Karpas-422 (cell line): ENCODE data around the gene DIPK1A. TPM values are rescaled to one million over a fixed set of nuclear protein-coding genes. Genes with fewer than 3 reads are reported as not detected.
"Not testable (repeated sequence)": the region's sequence is repeated elsewhere in the genome, so short reads cannot be mapped to it uniquely, and the experiment has no call there.

Source experiments
- DNase-seq: peaks from one replicate; pipeline ENCODE4 v3.0.0-alpha.2; 2015
- H2AFZ ChIP-seq: fragments of 200-600 bp; sonication (generic); 2 replicates; pipeline ENCODE4 v1.6.1; 2014; ENCODE audit warnings: antibody characterized with exemption, low read length, mixed read lengths
- H3K27ac ChIP-seq: fragments of 200-600 bp; sonication (generic); 2 replicates; pipeline ENCODE4 v1.5.1; 2014; ENCODE audit warnings: mild to moderate bottlenecking, low read length, moderate library complexity
- H3K27me3 ChIP-seq: fragments of 200-600 bp; sonication (generic); 2 replicates; pipeline ENCODE4 v1.6.1; 2014; ENCODE audit warnings: low read length, mixed read lengths
- H3K36me3 ChIP-seq: fragments of 200-600 bp; sonication (generic); 2 replicates; pipeline ENCODE4 v1.6.1; 2014; ENCODE audit warnings: low read length, mixed read lengths; ENCODE audit not compliant: insufficient read depth
- H3K4me1 ChIP-seq: fragments of 200-600 bp; sonication (generic); 2 replicates; pipeline ENCODE4 v1.6.1; 2014; ENCODE audit warnings: mild to moderate bottlenecking, low read length, mixed read lengths
- H3K4me2 ChIP-seq: fragments of 200-600 bp; sonication (generic); 2 replicates; pipeline ENCODE4 v1.6.1; 2014; ENCODE audit warnings: low read length, low read depth, mild to moderate bottlenecking; ENCODE audit not compliant: poor library complexity, severe bottlenecking
- H3K4me3 ChIP-seq: fragments of 200-600 bp; sonication (generic); 2 replicates; pipeline ENCODE4 v1.5.1; 2014; ENCODE audit warnings: mild to moderate bottlenecking, antibody characterized with exemption, low read length, mixed read lengths
- H3K79me2 ChIP-seq: fragments of 200-600 bp; sonication (generic); 2 replicates; pipeline ENCODE4 v1.6.1; 2014; ENCODE audit warnings: mild to moderate bottlenecking, low read length, mixed read lengths
- H3K9ac ChIP-seq: fragments of 200-600 bp; sonication (generic); 2 replicates; pipeline ENCODE4 v1.6.0; 2014; ENCODE audit warnings: low read length
- H3K9me2 ChIP-seq: fragments of 200-600 bp; sonication (generic), shearing (Covaris generic); replicated peaks from 2 replicates; pipeline ENCODE4 v1.6.0; 2014; ENCODE audit warnings: mild to moderate bottlenecking, low read length, moderate library complexity; ENCODE audit not compliant: insufficient read depth
- H3K9me3 ChIP-seq: fragments of 300-700, 200-600 bp; sonication (generic); 2 replicates; pipeline ENCODE4 v1.6.1; 2014; ENCODE audit warnings: low read length, mixed read lengths
- H4K20me1 ChIP-seq: fragments of 200-600 bp; sonication (generic); 2 replicates; pipeline ENCODE4 v1.6.1; 2014; ENCODE audit warnings: mild to moderate bottlenecking, antibody characterized with exemption, low read length, low read depth; ENCODE audit not compliant: insufficient read depth
- total RNA-seq: library from RNA; depleted of rRNA; stranded (reverse); fragments of >200 nt; shearing (Covaris generic); gene quantifications from 2 replicates; pipeline ENCODE4 v1.2.3, GENCODE V29; 2014; ENCODE audit warnings: low replicate concordance

The DIPK1A gene
- total RNA-seq, 1 experiment from 2014 or later: 1.7 TPM

- peaks cover 43% of the 10 kb centered on the region for H3K4me1 ChIP-seq
Observed at GRCh38 chr1:92973203-92973897, 12.1 kb upstream of the DIPK1A start.

GRCh38 chr1:92972409-92973129 is 11.3 kb upstream of the DIPK1A start:
- Histone ChIP-seq H3K4me1 (peaks cover 47% of the 10 kb centered on the region), H3K36me3 (no peaks in the 10 kb centered on the region), H3K27me3 (no peaks in the 10 kb centered on the region), H3K9me3 (no peaks in the 10 kb centered on the region), H4K20me1 (no peaks in the 10 kb centered on the region), H3K79me2 (no peaks in the 10 kb centered on the region), H3K4me3 (no peak overlapping the region), H2AFZ (no peak overlapping the region; the same call in 1 of the 2 replicates), H3K9ac (no peak overlapping the region), H3K9me2 (no peaks in the 10 kb centered on the region), H3K27ac (no peak overlapping the region; the same call in 1 of the 2 replicates), H3K4me2 (peak overlapping the region; percentile 50)
- DNase-seq: no peak

More at GRCh38 chr1:92973203-92973897, 12.1 kb upstream of the DIPK1A start:
- Histone ChIP-seq H3K4me3 (peak overlapping the region; percentile 38; the same call in 1 of the 2 replicates), H3K79me2 (no peaks in the 10 kb centered on the region), H3K27ac (peak overlapping the region; percentile 64), H4K20me1 (no peaks in the 10 kb centered on the region), H3K36me3 (no peaks in the 10 kb centered on the region), H3K9me2 (no peaks in the 10 kb centered on the region), H3K9ac (no peak overlapping the region), H2AFZ (peak overlapping the region; percentile 62), H3K4me2 (peak overlapping the region; percentile 50), H3K9me3 (no peaks in the 10 kb centered on the region), H3K27me3 (no peaks in the 10 kb centered on the region)
- DNase-seq: peak; percentile 60

GRCh38 chr1:92971932-92972331 is 10.7 kb upstream of the DIPK1A start:
- not testable (repeated sequence) for H3K9ac ChIP-seq, H4K20me1 ChIP-seq, H3K4me3 ChIP-seq, H3K79me2 ChIP-seq, H3K27me3 ChIP-seq, H3K4me2 ChIP-seq, H3K36me3 ChIP-seq, H2AFZ ChIP-seq, DNase-seq, H3K27ac ChIP-seq, H3K9me3 ChIP-seq, H3K9me2 ChIP-seq
- peaks cover 44% of the 10 kb centered on the region for H3K4me1 ChIP-seq

DNA sequence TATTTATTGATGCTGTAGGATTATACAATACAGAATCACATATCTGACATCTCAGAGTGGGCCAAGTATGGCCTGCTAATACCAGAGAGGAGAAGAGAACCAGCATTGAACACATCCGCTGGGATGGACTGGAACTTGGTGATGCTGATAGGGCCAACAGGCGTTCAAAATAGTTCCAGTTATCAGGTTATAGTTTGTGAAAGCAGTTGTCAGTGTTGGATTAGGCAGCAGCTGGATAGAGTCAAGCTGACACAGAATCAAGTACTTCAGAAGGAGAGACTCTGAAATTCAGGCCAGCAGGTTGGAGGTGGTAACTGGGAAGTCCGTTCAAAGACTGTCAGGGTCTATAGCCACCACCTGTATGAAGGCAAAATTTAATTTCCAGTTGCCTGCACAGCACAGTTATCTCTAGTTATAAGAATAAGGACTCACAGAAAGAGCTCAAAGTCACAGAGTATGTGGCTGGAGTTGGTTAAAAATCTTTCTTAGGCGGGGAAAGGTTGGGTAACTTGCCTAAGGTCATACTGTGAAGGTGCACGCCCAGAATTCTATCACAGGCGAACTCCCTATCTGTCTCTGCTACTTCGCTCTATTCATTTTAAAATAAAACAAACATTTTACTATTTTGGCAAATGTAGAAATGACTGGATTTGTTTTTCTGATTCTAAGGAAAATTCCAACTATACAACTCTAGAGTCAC is 9.9 kb upstream of the DIPK1A start:
- Histone ChIP-seq H4K20me1 (no peaks in the 10 kb centered on the region), H3K36me3 (no peaks in the 10 kb centered on the region), H3K4me2 (no peak overlapping the region), H3K9me2 (no peaks in the 10 kb centered on the region), H3K4me1 (peaks cover 41% of the 10 kb centered on the region), H3K9me3 (no peaks in the 10 kb centered on the region), H3K9ac (no peak overlapping the region), H3K4me3 (no peak overlapping the region), H2AFZ (no peak overlapping the region), H3K79me2 (no peaks in the 10 kb centered on the region), H3K27ac (no peak overlapping the region), H3K27me3 (no peaks in the 10 kb centered on the region)
- no peak for DNase-seq

GRCh38 chr1:92969517-92969916 is 8.3 kb upstream of the DIPK1A start:
- H3K9me3 ChIP-seq: no peaks in the 10 kb centered on the region
- no peak overlapping the region for H3K4me2 ChIP-seq
- H3K36me3 ChIP-seq: no peaks in the 10 kb centered on the region
- H3K27ac ChIP-seq: no peak overlapping the region
- no peaks in the 10 kb centered on the region for H4K20me1 ChIP-seq
- no peaks in the 10 kb centered on the region for H3K9me2 ChIP-seq
- no peak overlapping the region for H3K4me3 ChIP-seq
- H3K79me2 ChIP-seq: no peaks in the 10 kb centered on the region
- H3K9ac ChIP-seq: no peak overlapping the region
- no peaks in the 10 kb centered on the region for H3K27me3 ChIP-seq
- no peak for DNase-seq
- peaks cover 25% of the 10 kb centered on the region for H3K4me1 ChIP-seq
- H2AFZ ChIP-seq: no peak overlapping the region

GRCh38 chr1:92968138-92969032 is 7.1 kb upstream of the DIPK1A start:
- Histone ChIP-seq H2AFZ (no peak overlapping the region; the same call in 1 of the 2 replicates), H3K9ac (no peak overlapping the region), H3K9me3 (no peaks in the 10 kb centered on the region), H3K4me2 (no peak overlapping the region), H3K9me2 (no peaks in the 10 kb centered on the region), H3K4me3 (no peak overlapping the region), H3K27ac (no peak overlapping the region), H3K27me3 (no peaks in the 10 kb centered on the region), H4K20me1 (no peaks in the 10 kb centered on the region), H3K4me1 (peaks cover 17% of the 10 kb centered on the region), H3K36me3 (no peaks in the 10 kb centered on the region), H3K79me2 (no peaks in the 10 kb centered on the region)
- DNase-seq: peak; percentile 54

GRCh38 chr1:92964998-92965397 is 3.7 kb upstream of the DIPK1A start:
- no peaks in the 10 kb centered on the region for H3K9me2 ChIP-seq
- H2AFZ ChIP-seq: no peak overlapping the region
- H3K4me2 ChIP-seq: no peak overlapping the region
- H3K36me3 ChIP-seq: no peaks in the 10 kb centered on the region
- peaks cover 26% of the 10 kb centered on the region for H3K4me1 ChIP-seq
- no peak overlapping the region for H3K27ac ChIP-seq
- no peaks in the 10 kb centered on the region for H4K20me1 ChIP-seq
- no peaks in the 10 kb centered on the region for H3K9me3 ChIP-seq
- DNase-seq: no peak
- H3K27me3 ChIP-seq: no peaks in the 10 kb centered on the region
- H3K4me3 ChIP-seq: no peak overlapping the region
- H3K79me2 ChIP-seq: no peaks in the 10 kb centered on the region
- H3K9ac ChIP-seq: no peak overlapping the region
